Stimulated activated CD8-positive, alpha-beta memory T cell treated with anti-CD3 and anti-CD28 coated beads, Interleukin-4, amount 100 ng/mL, for 24 hours (primary cell): ENCODE measurements around the gene FRMD5.

Experiments used
- DNase-seq: peaks from one replicate; pipeline ENCODE4 v3.0.0-alpha.2; 2020; ENCODE audit warnings: low read depth

The FRMD5 gene

GRCh38 chr15:43923553-43923952 lies 271.5 kb downstream of the FRMD5 start:
- DNase-seq = no peak

DNA sequence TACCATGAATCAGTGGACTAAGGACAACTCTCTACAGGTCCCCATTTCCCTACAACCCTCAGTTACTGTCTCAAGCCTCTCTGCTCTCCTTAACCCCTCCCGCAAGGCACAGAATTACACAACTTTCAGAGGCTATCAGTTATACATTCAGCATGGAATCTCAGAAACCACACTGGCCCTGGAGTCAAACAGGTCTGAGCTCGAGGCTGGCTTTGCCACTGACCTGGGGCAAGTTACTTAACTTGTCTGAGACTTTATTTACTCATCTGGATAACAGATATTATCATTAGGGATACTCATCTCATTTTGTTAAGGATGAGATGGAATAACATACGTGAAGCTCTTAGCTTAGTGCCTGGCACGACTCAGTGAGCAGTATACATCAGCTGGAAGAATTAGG lies 273.1 kb downstream of the FRMD5 start:
- DNase-seq = no peak

GRCh38 chr15:43920815-43921214 lies 274.3 kb downstream of the FRMD5 start:
- no peak for DNase-seq

DNA sequence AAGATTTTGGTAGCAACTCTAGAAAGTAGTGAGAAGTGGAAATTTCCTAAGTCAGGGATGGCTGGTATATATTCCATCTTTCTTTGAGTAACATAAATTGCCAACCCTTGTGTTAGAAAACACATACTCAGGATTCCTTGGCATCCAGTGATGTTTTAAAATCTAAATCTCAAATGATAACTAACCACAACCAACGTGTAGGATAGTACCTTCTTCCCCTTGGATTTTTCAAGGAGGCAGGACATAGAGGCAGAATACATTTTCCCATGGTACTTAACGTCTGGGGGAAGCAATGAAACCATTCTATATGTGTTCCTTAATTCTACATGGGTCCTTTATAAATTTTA lies 274.8 kb downstream of the FRMD5 start:
- no peak for DNase-seq

DNA sequence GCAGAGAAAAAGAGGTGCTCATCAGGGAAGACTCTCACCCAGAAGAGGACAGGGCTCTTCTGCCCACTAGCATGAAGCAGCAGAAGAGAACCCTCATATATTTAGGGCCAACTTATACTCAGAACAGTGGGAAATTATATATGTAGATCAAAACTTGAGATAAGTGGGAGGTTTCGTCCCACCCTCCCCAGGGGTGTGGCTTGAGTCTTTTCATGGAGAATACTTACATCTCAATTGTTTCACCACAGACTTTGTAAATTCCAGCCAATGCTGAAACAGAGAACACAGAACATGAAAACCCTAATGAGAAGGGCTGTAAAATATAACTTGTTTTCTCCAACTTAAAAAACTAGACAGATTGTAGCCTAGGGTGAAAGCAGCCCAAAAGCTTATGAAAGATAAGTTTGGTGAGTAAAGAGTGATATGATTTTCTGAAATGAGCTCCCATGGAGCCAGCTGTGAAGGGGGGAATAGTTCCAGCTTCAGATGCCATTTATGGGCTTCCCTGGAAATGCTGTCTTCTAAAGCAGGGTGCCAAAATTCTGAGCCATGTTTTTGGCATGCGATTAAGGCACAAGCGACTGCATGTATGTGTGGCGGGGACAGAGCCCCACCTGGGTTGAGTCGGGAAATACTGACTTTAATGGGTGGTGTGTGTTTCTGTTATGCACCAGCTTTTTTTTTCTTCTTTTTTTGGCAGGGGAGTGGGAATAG lies 275.4 kb downstream of the FRMD5 start:
- no peak for DNase-seq

DNA sequence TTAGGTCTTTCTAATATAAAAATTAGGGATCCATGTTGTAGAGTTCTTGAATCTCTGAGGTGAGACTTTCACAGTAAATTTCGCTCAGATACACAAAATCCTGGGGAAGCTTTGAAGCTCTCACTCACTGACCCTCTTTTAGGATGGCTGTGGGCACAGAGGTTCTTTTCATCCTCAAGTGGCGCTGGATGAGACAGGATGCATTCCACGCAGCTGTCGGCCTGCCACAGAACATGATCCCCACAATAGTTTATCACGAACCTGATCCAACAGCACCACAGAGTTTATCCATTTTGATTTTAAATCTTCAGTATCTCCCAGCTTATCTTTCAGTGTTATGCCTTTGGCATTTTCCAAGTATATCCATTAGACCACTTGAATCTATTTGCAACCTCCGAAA lies 276.4 kb downstream of the FRMD5 start:
- no peak for DNase-seq

DNA sequence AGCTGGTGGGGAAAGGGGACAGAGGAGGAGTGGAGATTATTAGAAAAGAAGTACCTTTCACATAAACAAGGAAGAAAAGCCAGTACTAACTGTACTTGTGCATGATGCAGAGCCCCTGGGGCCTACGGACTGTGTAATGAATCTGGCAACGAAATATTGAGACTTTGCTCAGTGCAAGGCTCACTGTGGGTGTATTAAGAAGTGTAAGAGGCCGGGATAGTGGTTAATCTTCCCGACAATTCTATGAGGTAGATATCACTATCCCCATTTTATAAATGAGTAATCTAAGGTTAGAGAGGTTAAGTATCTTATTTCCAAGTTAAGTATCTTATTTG lies 278.8 kb downstream of the FRMD5 start:
- DNase-seq = no peak

DNA sequence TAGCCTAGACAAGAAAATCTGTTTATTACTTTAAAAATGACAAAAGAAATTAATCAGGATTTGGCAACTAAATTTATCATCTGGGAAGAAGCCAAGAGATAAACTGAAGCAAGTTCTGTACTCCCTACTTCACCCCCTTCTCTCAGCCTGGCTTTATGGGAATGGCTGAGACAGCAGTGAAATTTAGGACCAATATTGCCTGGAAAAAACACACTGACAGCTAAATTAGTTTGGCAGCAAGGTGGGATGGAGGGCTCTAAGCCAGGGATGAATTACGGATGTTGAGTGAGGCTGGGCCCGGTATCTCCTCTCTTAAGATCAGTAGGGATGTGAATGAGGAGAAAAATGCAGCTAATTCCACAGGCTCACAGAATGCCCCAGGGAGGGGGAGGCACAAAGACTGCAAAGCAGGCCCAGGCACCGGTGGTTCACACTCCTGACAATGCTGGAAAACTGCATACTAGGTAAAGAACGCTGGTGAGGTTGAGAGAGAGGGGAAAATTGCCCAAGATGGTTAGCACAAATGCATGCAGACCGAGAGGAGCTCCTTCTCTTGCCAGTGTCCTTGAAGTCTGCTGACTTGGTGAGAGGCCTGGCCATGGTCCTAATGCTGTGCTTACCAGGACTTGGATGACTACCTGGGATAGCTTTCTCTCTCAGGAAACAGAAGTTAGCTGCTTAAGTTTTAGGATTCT lies 279.3 kb downstream of the FRMD5 start:
- DNase-seq = no peak

DNA sequence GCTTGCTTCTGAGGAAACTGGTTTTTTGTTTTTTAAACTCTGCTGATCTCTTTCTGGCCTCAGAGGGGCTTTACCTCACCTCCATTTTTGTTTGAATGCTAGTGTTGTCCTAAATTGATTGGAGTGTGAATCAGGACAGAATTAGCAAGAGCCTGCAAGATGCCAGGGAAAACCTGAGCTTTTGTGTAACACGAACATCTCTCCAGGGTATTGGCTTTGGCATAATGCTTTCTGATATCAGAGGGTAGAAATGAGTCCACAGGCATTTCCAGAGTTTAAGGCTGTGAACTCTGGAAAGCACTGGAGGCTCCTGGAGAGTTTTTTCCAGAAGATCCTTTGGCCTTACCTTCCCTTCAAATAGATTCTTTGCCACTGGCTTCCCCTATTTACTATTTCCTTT lies 281.1 kb downstream of the FRMD5 start:
- DNase-seq = no peak

DNA sequence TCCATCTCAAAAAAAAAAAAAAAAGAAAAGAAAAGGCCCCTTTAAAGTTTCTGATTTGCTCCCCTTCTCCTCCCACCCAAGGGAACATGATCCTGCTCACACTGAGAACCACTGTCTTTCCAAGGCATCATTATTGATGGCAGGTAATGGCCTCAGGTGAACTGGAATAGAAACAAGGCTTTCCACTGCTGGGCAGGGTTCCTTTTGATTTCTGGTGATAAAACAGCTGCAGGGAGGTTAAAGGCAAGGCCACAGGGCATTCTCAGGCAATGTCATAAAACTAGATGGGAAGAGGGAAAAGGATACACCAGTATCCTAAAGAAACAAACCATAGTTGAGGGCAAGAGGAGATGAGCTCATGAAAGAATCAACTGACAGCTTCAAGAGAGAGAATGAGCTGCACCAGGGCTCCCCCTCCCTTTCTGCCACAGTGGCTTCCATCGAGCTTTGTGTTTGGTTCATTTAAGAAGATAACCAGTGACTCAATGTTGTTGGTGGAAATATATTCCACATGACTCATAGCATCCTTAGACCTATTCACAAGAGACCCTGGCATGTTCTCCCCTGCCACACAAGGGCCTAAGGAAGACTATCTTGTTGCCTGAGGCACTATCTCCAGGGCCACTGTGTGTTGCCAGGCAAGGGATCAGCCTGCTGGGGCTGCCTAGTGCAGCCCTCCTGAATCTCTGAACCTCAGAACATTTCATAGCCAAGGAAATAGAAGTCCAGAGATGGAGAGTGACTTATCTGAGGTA lies 281.9 kb downstream of the FRMD5 start:
- DNase-seq = no peak

- no peak for DNase-seq
Observed at GRCh38 chr15:43912208-43912607, 282.9 kb downstream of the FRMD5 start.

DNA sequence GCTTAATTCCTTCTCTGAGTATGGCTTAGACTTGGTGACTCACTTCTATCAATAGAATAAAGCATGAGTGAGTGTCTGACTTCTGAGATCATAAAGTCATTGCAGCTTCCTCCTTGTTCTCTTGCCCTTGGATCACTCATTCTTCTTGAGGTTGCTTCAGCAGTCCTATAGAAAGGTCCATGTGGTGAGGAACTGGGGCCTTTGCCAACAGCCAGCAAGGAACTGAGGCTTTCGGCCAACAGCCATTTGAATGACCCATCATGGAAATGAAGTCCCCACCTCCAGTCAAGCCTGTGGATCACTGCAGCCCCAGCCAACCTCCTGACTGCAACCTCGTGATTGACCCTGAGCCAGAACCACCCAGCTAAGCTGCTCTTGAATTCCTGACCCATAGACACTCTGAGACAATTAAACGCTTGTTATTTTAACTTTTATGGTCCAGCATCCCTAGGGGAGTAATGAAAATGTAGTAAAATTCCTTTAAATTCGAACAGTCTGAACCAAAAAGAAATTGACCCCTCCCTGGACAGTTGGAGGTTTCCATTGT lies 283.8 kb downstream of the FRMD5 start:
- DNase-seq = no peak

DNA sequence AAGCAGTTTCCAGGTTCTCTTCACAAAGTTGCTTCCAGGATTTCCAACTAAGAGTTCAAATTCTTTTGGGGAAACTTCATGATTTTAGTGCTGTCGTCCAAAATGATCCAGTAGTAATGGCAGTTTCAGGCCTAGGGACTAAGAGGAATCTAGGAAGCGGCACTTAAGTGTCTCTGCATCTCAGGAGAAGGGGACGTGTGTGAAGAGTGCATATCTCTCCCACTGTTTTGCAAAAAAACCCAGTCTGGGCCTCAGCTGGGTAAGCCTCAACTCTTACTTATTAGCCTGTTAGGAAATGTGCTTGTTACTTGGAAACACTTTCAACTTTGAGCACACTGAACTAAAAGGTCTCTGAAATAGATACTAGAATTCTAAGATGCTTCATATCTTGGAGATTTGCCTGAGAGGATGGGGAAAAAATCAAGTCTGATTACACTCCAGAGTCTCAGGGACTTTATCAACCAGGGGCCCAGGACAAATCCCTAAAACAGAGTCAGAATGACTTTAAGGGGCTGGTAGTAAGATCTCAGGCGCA lies 286.5 kb downstream of the FRMD5 start:
- DNase-seq = no peak

- DNase-seq = no peak
Observed at GRCh38 chr15:43905755-43906154, 289.3 kb downstream of the FRMD5 start.

DNA sequence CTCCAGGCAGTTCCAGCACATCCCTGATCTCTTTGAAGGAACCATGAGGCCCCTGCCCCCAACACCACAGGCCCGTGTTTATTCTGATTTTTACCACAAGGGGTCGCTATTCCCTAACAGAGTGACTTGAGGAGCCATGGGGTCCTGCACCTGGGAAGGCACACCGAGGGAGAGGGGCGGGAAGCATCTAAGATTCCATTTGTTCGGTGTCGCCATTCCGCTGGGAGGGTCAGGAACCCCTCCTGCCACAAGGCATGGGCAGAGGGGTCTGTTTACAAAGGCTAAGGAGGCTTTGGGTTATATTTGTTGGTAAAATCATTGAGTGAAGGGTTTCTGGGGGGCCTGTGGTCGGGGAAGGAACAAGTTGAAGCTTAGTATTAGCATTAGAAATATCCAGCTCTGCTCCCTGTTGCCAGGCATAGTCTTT lies 291.2 kb downstream of the FRMD5 start:
- DNase-seq = peak; percentile 29

- DNase-seq = no peak
Observed at GRCh38 chr15:43901495-43901894, 293.6 kb downstream of the FRMD5 start.

DNA sequence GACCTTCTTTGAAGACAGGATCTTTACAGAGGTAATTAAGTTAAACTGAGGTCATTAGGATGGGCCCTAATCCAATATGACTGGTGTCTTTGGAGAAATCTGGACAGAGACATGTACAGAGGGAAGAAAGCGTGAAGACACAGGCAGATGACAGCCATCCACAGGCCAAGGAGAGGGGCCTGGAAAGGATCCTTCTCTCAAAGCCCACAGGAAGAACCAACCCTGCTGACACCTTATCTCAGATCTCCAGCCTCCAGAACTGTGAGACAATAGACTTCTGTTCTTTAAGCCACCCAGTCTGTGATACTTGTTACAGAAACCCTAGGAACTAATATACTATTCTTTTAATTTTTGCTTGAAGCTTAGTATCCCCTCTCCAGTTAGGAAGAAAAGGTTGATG lies 294.1 kb downstream of the FRMD5 start:
- DNase-seq = no peak

GRCh38 chr15:43899928-43900327 lies 295.1 kb downstream of the FRMD5 start:
- no peak for DNase-seq

DNA sequence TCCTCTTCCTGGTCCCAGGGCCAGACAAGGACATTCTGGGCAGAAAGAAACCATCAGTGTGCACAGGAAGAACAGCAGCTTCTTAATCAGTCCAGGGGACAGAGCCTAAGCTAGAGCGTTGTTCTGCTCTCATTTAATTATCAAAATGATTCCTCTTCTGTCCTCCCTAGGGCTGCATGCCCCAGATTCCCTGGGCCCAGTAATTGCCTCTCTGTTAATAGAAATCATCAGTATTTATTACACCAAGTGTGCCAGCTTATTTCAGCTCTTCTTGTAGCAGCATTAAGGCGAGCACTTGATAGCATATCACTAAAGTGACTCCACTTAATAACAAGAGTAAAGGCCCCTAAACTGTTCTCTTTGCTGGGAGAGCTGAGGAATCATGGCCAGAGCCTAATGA lies 296.2 kb downstream of the FRMD5 start:
- DNase-seq = no peak

- DNase-seq = no peak
Observed at GRCh38 chr15:43896543-43896942, 298.5 kb downstream of the FRMD5 start.

DNA sequence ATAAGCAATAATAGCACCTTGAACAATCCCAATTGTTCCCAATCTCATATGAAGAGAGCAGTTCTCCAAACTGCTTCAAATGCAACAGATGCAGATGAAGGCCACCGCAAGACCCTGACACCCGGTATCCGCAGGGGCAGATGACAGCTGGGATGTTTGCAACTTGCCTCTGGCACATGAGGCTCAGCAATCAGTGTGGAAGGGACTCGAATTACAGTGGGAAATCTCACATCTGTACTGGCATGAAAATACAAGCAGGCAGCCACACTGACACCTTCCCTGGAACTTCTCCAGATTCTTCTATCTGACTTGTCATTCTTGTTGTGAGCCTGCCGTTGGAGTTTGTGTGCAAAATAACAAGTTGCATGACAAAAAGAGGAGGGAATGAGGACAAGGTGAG lies 299.5 kb downstream of the FRMD5 start:
- DNase-seq = no peak

DNA sequence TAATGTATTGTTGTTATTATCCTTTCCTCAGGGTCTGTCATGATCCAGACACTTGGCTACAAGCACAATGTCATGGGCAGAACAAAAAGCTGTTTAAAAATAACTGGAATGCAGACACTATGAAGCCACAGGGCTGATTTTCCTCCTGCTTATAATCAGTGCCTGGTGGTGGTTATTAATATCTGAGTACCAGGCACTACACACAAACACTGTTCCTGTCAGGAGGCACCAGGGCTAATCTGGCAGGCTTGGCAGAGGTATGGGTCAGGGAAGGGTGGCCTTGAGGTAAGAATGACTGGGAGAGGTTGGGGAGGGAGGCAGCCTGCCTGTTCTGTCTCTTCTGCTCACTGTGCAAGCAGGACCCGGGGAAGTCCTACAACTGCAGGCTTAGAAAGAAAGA lies 301.1 kb downstream of the FRMD5 start:
- DNase-seq = no peak

- no peak for DNase-seq
Observed at GRCh38 chr15:43889042-43889441, 306.0 kb downstream of the FRMD5 start.
